ENCODE results near the gene CTNNA2.

Gene CTNNA2

GRCh38 chr2:79824086-79824786 is 311.4 kb downstream of the CTNNA2 start:
- H3K27me3 ChIP-seq (ENCODE audit: control insufficient read depth, insufficient read depth, low read length), result no peaks in the 10 kb centered on the region
- H3K27ac ChIP-seq (ENCODE audit: low read depth, low read length), result no peak overlapping the region
- H3K4me1 ChIP-seq (ENCODE audit: control insufficient read depth, insufficient read depth, low read length), result peaks cover 7% of the 10 kb centered on the region
- no peaks in the 10 kb centered on the region for H3K9me3 ChIP-seq (ENCODE audit: control insufficient read depth, insufficient read depth, low read depth, low read length)
- no peaks in the 10 kb centered on the region for H3K36me3 ChIP-seq (ENCODE audit: control insufficient read depth, insufficient read depth, low read length)
- H3K9ac ChIP-seq (ENCODE audit: low read length), result no peak overlapping the region
- H3K4me3 ChIP-seq (ENCODE audit: low read depth, low read length), result no peak overlapping the region

DNA sequence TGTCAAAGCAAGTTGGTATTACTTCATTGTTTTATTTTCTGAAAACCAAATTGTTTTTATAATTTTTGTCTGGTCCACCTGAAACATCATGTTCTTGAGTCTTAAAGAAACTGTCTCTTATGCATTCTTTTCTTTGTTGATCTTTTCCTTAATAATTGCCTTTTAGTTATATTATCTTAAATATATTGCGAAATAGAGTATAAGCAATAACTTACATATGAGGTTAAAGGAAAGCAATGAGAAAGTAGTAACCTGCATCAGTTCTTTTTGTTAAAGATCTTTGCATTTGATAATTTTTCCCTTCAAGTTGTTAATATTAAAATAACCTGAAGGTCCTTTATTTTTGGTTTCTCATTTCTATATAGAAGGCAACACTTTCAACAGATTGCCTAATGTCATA is 315.0 kb downstream of the CTNNA2 start:
- H3K27me3 ChIP-seq (ENCODE audit: control insufficient read depth, insufficient read depth, low read length), result no peaks in the 10 kb centered on the region
- H3K9me3 ChIP-seq (ENCODE audit: control insufficient read depth, insufficient read depth, low read depth, low read length), result no peaks in the 10 kb centered on the region
- H3K4me3 ChIP-seq (ENCODE audit: low read depth, low read length), result no peak overlapping the region
- no peak overlapping the region for H3K9ac ChIP-seq (ENCODE audit: low read length)
- H3K4me1 ChIP-seq (ENCODE audit: control insufficient read depth, insufficient read depth, low read length), result peaks cover 23% of the 10 kb centered on the region
- no peaks in the 10 kb centered on the region for H3K36me3 ChIP-seq (ENCODE audit: control insufficient read depth, insufficient read depth, low read length)
- H3K27ac ChIP-seq (ENCODE audit: low read depth, low read length), result no peak overlapping the region

DNA sequence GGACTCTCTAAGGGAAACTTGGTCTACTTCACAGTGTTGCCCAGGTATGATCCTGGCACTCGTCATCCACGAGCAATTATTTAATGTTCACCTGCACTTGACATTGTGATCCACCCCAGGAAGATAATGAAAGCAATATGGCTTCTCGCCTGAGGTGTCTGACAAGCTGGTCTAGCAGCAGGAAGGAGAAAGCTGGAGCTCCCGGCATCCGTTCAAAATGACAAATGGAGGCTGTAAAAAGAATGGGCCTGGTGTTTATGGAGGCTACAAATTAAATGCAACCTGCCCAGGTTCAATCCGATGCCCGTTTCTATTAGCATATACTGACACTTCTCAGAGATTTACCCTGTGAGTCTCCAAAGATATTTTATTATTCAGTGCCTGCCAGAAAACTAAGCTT is 317.6 kb downstream of the CTNNA2 start:
- no peak overlapping the region for H3K9ac ChIP-seq (ENCODE audit: low read length)
- peaks cover 38% of the 10 kb centered on the region for H3K4me1 ChIP-seq (ENCODE audit: control insufficient read depth, insufficient read depth, low read length)
- no peaks in the 10 kb centered on the region for H3K27me3 ChIP-seq (ENCODE audit: control insufficient read depth, insufficient read depth, low read length)
- no peaks in the 10 kb centered on the region for H3K36me3 ChIP-seq (ENCODE audit: control insufficient read depth, insufficient read depth, low read length)
- no peak overlapping the region for H3K4me3 ChIP-seq (ENCODE audit: low read depth, low read length)
- H3K27ac ChIP-seq (ENCODE audit: low read depth, low read length), result no peak overlapping the region
- no peaks in the 10 kb centered on the region for H3K9me3 ChIP-seq (ENCODE audit: control insufficient read depth, insufficient read depth, low read depth, low read length)

GRCh38 chr2:79831961-79832360 is 319.1 kb downstream of the CTNNA2 start:
- Histone ChIP-seq H3K9ac (ENCODE audit: low read length) (peak overlapping the region; percentile 64), H3K27ac (ENCODE audit: low read depth, low read length) (peak overlapping the region; percentile 95), H3K9me3 (ENCODE audit: control insufficient read depth, insufficient read depth, low read depth, low read length) (no peaks in the 10 kb centered on the region), H3K27me3 (ENCODE audit: control insufficient read depth, insufficient read depth, low read length) (no peaks in the 10 kb centered on the region), H3K36me3 (ENCODE audit: control insufficient read depth, insufficient read depth, low read length) (no peaks in the 10 kb centered on the region), H3K4me1 (ENCODE audit: control insufficient read depth, insufficient read depth, low read length) (peaks cover 38% of the 10 kb centered on the region), H3K4me3 (ENCODE audit: low read depth, low read length) (no peak overlapping the region)

DNA sequence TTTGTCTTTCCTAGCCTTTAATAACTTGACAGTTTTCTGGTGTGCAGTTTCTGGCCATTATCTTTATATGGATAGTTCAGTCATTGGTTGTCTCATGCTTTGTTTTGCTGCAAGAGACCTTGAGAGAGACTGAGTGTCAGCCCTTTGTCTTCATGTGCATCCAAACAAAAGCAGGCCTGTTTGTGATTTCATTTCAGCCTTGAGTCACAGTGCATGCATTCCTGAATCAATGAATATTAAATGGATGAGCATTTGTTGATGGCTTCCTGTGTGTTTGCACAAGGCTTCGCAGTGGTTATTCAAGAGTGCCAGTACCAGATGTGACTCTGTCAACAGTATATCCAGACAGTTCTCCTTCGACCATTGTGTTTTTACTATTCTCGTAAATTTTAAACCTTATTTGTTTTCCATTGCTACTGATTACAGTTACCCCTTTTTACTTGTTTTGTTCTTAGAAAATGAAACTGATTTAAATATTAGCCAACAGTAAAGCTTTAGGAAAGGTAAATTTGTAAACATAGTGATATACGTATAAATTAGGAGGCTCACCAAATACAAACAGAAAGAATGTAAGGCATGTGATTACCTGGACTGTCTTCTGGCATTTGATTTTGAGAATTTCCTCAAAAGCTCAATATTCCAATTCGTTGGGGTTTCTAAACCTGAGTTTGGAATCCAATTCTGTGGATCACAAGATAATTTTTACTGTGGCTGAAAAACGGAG is 319.8 kb downstream of the CTNNA2 start:
- Histone ChIP-seq H3K9ac (ENCODE audit: low read length) (peak overlapping the region; percentile 64), H3K4me3 (ENCODE audit: low read depth, low read length) (no peak overlapping the region), H3K4me1 (ENCODE audit: control insufficient read depth, insufficient read depth, low read length) (peaks cover 38% of the 10 kb centered on the region), H3K27ac (ENCODE audit: low read depth, low read length) (peak overlapping the region; percentile 95), H3K36me3 (ENCODE audit: control insufficient read depth, insufficient read depth, low read length) (no peaks in the 10 kb centered on the region), H3K9me3 (ENCODE audit: control insufficient read depth, insufficient read depth, low read depth, low read length) (no peaks in the 10 kb centered on the region), H3K27me3 (ENCODE audit: control insufficient read depth, insufficient read depth, low read length) (no peaks in the 10 kb centered on the region)

DNA sequence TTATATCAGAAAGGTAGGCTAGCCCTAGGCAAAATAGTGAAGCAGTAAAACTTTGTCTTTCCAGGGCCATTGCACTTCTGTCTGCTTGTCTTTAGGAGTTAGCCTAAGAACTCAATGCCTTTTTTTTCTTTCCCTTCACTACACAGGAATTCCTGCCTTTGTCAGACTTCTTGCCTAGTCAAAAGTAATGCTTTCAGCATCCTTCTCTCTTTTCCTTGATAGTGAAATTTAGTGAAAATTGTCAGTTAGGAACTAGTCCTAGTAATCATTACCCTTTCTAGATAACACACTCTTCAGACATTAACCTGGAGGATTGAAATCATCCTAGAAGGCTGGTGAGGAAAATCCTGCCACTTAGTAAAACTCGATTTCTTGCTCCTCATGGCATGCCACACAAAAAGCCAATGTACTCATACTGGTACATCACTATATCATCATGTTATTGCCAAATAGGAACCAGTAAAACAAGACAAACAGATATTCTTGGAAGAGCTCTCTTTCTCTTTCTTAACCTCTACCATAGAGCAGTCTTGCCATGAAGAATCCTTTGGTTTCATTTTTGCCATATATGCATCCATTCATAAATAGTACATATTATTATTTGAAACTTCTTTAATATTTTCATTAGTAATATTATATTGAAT is 320.5 kb downstream of the CTNNA2 start:
- H3K36me3 ChIP-seq (ENCODE audit: control insufficient read depth, insufficient read depth, low read length), result no peaks in the 10 kb centered on the region
- peak overlapping the region; percentile 95 for H3K27ac ChIP-seq (ENCODE audit: low read depth, low read length)
- no peak overlapping the region for H3K4me3 ChIP-seq (ENCODE audit: low read depth, low read length)
- H3K9ac ChIP-seq (ENCODE audit: low read length), result peak overlapping the region; percentile 27
- peaks cover 37% of the 10 kb centered on the region for H3K4me1 ChIP-seq (ENCODE audit: control insufficient read depth, insufficient read depth, low read length)
- H3K27me3 ChIP-seq (ENCODE audit: control insufficient read depth, insufficient read depth, low read length), result no peaks in the 10 kb centered on the region
- no peaks in the 10 kb centered on the region for H3K9me3 ChIP-seq (ENCODE audit: control insufficient read depth, insufficient read depth, low read depth, low read length)

DNA sequence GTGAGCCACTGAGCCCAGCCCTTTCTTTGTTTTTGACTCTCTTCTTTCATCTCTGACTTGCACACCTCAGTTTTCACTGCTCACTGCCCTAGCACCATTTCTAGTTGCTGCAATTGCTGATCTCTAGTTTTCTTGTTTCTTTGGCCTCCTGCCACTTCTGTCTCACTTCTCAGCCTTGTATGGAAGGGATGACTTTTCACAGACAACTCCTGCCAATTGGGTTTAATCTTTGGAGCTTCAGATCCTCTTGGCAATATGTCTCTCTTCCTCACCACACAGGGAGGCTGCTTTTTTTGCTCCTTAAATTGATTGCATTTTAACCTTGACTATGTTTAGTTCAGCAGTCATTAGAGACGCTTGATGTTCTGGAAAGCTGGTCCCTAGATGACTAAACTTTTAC is 323.1 kb downstream of the CTNNA2 start:
- Histone ChIP-seq H3K9me3 (ENCODE audit: control insufficient read depth, insufficient read depth, low read depth, low read length) (no peaks in the 10 kb centered on the region), H3K9ac (ENCODE audit: low read length) (no peak overlapping the region), H3K4me3 (ENCODE audit: low read depth, low read length) (no peak overlapping the region), H3K27me3 (ENCODE audit: control insufficient read depth, insufficient read depth, low read length) (no peaks in the 10 kb centered on the region), H3K36me3 (ENCODE audit: control insufficient read depth, insufficient read depth, low read length) (no peaks in the 10 kb centered on the region), H3K4me1 (ENCODE audit: control insufficient read depth, insufficient read depth, low read length) (peaks cover 31% of the 10 kb centered on the region), H3K27ac (ENCODE audit: low read depth, low read length) (no peak overlapping the region)

DNA sequence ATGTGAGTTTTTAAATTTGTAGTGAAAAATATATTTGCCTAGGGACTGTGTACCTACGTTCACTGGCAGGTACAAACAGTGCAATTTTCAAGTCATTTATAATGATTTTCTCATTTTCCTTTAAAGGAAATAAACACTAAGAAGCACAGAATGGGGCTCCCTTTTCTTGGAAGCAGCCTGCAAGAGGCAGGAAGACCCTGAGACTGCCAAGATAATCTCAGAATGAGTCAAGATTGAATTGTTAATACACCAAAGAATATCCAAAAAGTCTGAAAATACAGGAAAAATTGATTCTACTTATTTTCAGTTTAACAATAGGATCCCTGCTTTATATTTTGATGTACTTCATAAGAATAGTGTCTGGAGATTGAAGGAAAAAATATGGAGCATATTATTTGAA is 331.2 kb downstream of the CTNNA2 start:
- H3K9me3 ChIP-seq (ENCODE audit: control insufficient read depth, insufficient read depth, low read depth, low read length), result no peaks in the 10 kb centered on the region
- no peak overlapping the region for H3K27ac ChIP-seq (ENCODE audit: low read depth, low read length)
- peaks cover 17% of the 10 kb centered on the region; the same call in 1 of the 2 replicates for H3K4me1 ChIP-seq (ENCODE audit: control insufficient read depth, insufficient read depth, low read length)
- H3K9ac ChIP-seq (ENCODE audit: low read length), result no peak overlapping the region
- no peaks in the 10 kb centered on the region for H3K27me3 ChIP-seq (ENCODE audit: control insufficient read depth, insufficient read depth, low read length)
- H3K4me3 ChIP-seq (ENCODE audit: low read depth, low read length), result no peak overlapping the region
- no peaks in the 10 kb centered on the region for H3K36me3 ChIP-seq (ENCODE audit: control insufficient read depth, insufficient read depth, low read length)

DNA sequence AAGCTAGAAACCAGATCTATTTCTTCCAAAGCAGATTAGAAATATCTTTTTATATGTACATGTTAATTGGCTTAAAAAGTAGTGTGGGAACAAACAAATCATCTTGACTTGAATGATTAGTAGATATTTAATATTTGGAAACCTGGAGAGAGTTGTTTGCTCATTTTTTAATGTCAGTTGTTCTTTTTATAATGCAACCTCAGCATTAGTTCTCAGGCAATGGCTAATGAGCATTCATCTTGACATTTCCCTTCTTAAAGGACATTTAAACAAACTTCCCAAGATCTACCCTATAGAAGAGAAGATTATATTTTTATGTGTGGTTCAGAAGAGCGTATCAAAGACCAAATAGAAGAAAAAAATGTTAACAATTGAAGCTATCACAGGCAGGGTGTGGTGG is 334.0 kb downstream of the CTNNA2 start:
- H3K27ac ChIP-seq (ENCODE audit: low read depth, low read length), result no peak overlapping the region
- H3K4me1 ChIP-seq (ENCODE audit: control insufficient read depth, insufficient read depth, low read length), result peaks cover 22% of the 10 kb centered on the region
- no peak overlapping the region for H3K9ac ChIP-seq (ENCODE audit: low read length)
- H3K27me3 ChIP-seq (ENCODE audit: control insufficient read depth, insufficient read depth, low read length), result no peaks in the 10 kb centered on the region
- H3K9me3 ChIP-seq (ENCODE audit: control insufficient read depth, insufficient read depth, low read depth, low read length), result no peaks in the 10 kb centered on the region
- no peaks in the 10 kb centered on the region for H3K36me3 ChIP-seq (ENCODE audit: control insufficient read depth, insufficient read depth, low read length)
- no peak overlapping the region for H3K4me3 ChIP-seq (ENCODE audit: low read depth, low read length)

- no peaks in the 10 kb centered on the region for H3K36me3 ChIP-seq (ENCODE audit: control insufficient read depth, insufficient read depth, low read length)
- H3K4me3 ChIP-seq (ENCODE audit: low read depth, low read length), result no peak overlapping the region
- H3K27ac ChIP-seq (ENCODE audit: low read depth, low read length), result no peak overlapping the region
- no peaks in the 10 kb centered on the region for H3K9me3 ChIP-seq (ENCODE audit: control insufficient read depth, insufficient read depth, low read depth, low read length)
- peaks cover 13% of the 10 kb centered on the region for H3K4me1 ChIP-seq (ENCODE audit: control insufficient read depth, insufficient read depth, low read length)
- no peaks in the 10 kb centered on the region for H3K27me3 ChIP-seq (ENCODE audit: control insufficient read depth, insufficient read depth, low read length)
- no peak overlapping the region for H3K9ac ChIP-seq (ENCODE audit: low read length)
Observed at GRCh38 chr2:79849241-79849640, 336.4 kb downstream of the CTNNA2 start.

- Histone ChIP-seq H3K4me1 (ENCODE audit: control insufficient read depth, insufficient read depth, low read length) (peaks cover 13% of the 10 kb centered on the region), H3K27me3 (ENCODE audit: control insufficient read depth, insufficient read depth, low read length) (no peaks in the 10 kb centered on the region), H3K27ac (ENCODE audit: low read depth, low read length) (no peak overlapping the region), H3K9me3 (ENCODE audit: control insufficient read depth, insufficient read depth, low read depth, low read length) (no peaks in the 10 kb centered on the region), H3K4me3 (ENCODE audit: low read depth, low read length) (no peak overlapping the region), H3K9ac (ENCODE audit: low read length) (no peak overlapping the region), H3K36me3 (ENCODE audit: control insufficient read depth, insufficient read depth, low read length) (no peaks in the 10 kb centered on the region)
Observed at GRCh38 chr2:79849949-79850348, 337.1 kb downstream of the CTNNA2 start.

Data from HUES6 (cell line).